HL-60 (cell line): Measurements from ENCODE around the gene ARMC7.

Experiments
- POLR2AphosphoS5 ChIP-seq: IDR thresholded peaks from 2 replicates; pipeline ENCODE4 v1.6.1; 2012; ENCODE audit warnings: low read depth
- REST ChIP-seq: IDR thresholded peaks from 2 replicates; pipeline ENCODE4 v1.6.1; 2012; ENCODE audit warnings: low read depth; ENCODE audit not compliant: insufficient replicate concordance
- SPI1 ChIP-seq: IDR thresholded peaks from 2 replicates; pipeline ENCODE4 v1.6.1; 2012; ENCODE audit warnings: low read depth, mild to moderate bottlenecking, borderline replicate concordance
- TF ChIP-seq, protein P1 (sequence below): IDR thresholded peaks from one replicate; pipeline ENCODE4 v1.5.1; 2011; ENCODE audit warnings: low read length, control low read depth, inconsistent platforms; ENCODE audit not compliant: insufficient read depth

DNA sequence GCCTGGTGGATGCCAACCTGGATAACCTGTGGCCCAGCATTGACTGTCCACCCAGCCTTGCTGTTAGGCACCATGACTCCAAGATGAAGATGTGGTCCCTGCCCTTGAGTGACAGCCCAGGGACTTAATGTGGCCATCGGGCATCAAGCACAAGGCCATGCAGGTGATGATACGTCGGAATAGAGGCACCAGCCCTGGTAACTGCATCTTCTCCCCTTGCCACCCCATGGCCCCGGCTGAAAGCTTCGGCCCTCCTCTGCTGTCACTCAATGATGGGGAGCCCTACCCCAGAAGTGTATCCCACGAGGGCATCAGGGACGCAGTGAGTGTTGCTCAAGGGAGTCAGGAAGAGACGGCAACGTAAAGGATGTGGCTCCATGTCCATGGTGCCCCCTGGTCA lies 19.8 kb downstream of the ARMC7 start:
- TF ChIP-seq, protein P1, sequence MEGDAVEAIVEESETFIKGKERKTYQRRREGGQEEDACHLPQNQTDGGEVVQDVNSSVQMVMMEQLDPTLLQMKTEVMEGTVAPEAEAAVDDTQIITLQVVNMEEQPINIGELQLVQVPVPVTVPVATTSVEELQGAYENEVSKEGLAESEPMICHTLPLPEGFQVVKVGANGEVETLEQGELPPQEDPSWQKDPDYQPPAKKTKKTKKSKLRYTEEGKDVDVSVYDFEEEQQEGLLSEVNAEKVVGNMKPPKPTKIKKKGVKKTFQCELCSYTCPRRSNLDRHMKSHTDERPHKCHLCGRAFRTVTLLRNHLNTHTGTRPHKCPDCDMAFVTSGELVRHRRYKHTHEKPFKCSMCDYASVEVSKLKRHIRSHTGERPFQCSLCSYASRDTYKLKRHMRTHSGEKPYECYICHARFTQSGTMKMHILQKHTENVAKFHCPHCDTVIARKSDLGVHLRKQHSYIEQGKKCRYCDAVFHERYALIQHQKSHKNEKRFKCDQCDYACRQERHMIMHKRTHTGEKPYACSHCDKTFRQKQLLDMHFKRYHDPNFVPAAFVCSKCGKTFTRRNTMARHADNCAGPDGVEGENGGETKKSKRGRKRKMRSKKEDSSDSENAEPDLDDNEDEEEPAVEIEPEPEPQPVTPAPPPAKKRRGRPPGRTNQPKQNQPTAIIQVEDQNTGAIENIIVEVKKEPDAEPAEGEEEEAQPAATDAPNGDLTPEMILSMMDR, result no peak
- TF ChIP-seq SPI1 (no peak), POLR2AphosphoS5 (no peak), REST (no peak)
